ENCODE results near the gene TOMM5.

The TOMM5 gene

DNA sequence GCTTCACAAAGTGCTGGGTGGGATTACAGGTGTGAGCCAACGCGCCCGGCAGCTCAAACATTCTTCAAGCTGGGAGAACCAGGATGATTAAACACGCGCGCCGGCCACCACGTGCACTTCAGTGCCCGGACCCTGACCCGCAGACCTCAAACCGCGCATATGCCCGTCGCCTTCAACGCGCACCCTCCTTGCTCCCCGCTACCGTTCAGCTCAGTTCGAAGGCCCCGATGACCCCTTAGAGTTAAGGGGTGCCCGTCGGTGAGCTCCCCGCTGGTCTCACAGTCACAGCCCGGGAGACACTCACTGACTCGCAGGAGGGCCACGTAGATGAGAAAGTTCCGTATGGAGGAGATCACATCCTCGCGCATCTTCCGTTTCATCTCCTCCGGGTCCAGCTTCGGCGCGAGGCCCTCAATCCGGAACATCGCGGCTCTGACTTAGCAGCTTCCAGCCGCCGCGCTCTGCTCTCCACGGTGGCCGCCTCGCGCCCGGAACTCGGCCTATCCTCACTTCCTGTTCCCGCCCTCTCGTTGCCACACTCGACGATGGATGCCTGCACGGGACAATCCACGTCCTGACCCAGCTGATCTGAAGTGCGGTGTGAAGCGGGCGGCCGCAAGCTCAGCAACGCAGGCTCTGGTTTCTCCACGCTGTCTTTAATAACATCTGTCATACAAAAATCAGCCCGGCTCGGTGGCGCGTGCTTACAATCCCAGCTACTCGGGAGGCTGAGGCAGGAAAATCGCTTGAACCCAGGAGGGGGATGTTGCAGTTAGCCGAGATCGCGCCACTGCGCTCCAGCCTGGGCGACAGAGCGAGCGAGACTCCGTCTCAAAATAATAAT is at the start of gene TOMM5:
TSS of gene TOMM5 (minus strand) at position 490 of the 844 bp plus-strand sequence. CDS start at position 425, 65 bp downstream.
- FAIRE-seq, result no peak

DNA sequence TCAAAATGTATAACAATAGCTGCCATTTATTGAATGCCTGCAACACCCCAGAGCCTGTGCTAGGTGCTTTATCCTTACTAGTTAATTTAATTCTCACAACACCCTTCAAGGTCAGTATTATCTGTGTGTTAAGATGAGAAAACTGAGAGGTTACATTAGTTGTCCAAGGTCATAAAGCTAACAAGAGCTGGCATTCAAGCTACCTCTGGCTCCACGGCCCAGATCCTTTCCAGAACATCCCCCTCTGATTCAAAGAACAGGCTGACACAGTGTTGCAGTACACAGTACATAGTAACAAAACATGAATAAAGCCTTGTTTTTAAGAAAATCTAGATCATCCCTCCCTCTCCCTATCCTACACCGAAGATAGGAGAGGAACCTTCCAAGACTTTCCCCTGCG is 48.9 kb upstream of the TOMM5 start:
- FAIRE-seq, result no peak

DNA sequence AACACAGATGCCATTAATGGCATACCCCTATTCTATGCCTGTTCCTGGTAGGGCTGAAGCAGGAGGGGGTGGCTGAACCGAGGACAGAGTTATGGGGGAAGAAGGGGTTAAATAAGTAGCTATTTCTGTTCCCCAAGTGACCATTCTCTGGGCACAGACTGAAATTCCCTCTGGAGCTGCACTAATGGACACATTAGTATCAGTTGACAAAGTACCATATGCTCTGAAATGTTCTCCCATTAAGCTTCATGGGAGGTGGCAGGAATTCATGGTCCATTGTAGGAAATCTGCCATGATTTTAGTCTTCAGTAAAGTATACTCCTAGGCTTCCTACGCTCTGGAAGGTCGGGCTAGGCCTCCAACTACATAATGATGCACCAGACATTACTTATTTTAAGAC is 47.8 kb upstream of the TOMM5 start:
- FAIRE-seq, result no peak

DNA sequence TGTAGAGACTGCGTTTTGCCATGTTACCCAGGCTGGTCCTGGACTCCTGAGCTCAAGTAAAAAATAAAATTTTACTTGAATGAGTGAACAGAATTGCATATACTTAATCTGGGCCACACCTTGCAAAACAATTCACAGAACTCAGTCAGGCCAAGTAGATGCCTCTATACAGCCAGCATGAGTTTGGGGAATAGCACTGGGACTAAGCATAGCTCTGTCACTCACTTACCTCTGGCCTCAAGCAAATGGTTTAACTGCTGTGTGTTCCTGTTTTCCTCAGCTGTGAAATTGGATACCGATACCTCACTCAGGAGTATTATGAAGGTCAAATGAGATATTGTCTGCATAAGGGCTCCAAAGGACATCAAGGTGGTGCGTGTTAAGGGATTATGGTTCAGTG is 47.4 kb upstream of the TOMM5 start:
- FAIRE-seq, result no peak

DNA sequence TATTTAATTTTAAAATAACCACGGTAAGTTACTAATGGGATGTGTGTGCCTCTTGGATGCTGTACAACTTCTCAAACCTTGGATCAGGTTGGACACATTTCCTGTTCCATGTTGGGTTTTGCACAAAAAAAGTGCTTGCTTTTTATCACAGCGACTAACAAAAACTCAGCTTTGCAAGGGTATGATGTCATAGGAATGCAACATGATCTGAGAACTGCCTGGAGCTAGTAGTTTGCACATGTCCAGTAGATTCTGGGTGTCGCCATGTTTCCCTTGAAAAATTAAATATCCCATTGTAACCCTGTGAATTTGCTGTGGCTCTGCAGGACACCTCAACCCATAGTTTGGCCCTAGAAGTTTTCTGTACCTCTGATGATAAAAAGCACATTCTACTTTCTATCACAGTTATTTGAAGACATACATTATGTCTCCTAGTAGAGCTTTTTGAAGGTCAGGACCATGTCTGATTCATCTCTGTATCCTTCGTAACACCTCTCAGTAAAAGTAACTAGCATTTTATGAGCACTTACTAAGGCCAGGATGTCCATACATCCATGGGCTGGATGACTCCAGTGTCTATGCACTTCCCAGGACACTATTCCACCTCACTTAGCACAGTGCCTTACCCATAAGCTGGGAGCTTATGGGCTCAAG is 46.8 kb upstream of the TOMM5 start:
- FAIRE-seq, result no peak

DNA sequence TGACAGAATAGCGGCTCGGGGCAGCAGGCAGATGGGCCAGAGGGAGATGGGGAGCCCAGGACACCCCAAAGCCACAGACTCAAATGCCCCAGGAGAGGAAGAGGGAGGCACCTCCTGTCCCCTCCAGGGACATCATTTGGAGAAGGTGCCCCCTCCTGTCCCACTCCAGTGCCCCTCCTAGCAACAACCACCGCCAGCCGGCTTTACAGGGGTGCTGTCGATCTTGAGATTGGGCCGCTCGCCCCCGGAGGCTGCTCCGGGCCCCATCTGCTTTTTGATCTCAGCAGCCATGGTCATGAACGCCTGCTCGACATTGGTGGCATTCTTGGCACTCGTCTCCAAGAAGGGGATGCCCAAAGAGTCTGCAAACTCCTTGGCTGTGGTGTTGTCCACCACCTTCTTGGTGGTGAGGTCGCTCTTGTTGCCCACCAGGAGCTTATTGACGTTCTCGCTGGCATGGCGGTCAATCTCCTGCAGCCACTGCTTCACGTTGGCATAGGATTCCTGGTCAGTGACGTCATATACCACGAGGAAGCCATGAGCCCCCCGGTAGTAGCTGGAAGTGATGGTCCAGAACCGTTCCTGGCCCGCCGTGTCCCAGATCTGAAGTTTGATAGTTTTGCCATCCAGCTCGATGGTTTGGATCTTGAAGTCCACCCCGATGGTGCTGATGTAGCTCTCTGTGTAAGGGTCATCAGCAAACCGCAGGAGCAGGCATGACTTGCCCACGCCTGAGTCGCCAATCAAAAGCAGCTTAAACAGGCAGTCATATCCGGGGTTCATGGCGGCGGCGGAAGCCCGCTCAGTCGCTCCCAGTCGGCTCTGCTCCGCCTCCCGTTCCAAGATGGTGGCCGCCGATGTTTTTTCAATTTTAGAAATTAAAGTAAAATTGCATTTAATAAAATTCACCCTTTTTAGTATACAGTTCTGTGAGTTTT is 44.4 kb upstream of the TOMM5 start:
- FAIRE-seq, result no peak

DNA sequence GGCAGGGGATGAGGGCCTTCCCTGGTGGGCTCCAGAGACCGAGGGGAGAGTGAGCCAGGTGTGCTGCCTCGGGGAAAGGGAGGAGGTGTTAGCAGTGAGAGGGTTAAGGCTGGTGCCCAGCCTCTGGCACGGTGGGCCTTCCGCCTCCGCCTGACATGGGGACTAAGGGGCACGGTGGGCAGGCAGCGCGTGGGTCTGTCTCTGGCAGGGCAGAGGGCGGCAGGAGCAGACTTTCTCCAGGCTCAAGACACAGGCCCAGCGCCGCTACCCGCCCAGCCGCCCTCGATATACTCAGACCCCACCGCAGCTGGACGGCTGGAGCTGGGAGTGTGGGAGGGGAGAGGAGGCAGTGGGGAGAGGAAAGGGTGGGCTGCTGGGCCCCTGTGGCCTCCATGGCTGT is 43.4 kb upstream of the TOMM5 start:
- no peak for FAIRE-seq

DNA sequence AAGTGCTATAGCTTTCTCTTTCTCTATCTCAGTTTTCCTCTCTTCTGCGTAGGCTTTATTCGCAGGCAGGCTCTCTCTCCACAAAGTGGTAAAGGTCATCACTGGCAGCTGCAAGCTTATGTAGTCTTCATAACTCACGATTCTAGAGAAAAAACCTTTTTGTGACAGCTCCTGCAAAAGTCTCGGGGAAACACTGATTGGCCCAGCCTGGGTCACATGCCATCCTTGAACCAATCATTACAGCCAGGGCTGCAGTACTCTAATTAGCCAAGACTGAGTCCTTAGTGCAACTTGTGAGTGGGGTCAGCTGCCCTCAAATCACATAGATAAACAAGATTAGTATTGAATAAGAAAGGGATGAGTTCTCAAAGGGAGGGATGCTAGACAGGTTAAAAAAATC is 40.1 kb upstream of the TOMM5 start:
- no peak for FAIRE-seq

DNA sequence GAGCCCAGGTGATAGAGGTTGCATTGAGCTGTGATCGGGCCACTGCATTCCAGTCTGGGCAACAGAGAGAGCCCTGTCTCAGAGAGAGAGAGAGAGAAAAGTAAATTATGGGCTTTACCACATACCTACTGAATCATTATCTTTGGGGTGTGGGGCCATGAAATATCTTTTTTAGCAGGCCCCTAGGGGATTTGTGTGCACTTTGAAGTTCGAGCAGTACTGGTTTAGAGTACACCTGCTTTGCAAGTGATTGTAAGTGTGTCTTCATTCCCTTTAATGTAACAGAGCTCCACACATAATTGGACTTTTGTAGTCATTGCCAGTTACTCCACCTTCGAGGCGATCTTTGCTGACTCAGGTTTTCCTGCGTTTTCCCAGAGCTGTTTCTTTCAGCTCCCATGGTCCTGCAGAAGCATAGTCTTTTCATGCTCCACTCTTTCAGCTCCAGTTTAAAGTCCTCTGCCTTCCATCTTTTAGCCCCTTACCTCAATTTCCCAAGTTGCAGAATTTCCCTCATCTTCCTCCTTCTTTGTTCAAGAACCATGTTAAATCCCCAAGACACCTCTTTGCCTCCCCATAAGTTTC is 34.4 kb upstream of the TOMM5 start:
- no peak for FAIRE-seq

DNA sequence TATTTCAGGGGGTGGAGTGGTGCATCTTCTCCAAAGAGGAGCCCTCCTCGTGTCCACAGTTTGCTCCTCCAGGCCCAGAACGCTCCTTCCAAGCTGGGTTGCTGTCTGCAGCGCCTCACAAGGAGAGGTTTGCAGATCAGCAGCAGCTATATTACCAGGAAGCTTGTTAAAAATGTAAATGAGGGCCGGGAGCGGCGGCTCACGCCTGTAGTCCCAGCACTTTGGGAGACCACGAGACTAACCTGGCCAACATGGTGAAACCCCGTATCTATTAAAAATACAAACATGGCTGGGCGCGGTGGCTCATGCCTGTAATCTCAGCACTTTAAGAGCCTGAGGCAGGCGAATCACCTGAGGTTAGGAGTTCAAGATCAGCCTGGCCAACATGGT is 33.4 kb upstream of the TOMM5 start:
- no peak for FAIRE-seq

DNA sequence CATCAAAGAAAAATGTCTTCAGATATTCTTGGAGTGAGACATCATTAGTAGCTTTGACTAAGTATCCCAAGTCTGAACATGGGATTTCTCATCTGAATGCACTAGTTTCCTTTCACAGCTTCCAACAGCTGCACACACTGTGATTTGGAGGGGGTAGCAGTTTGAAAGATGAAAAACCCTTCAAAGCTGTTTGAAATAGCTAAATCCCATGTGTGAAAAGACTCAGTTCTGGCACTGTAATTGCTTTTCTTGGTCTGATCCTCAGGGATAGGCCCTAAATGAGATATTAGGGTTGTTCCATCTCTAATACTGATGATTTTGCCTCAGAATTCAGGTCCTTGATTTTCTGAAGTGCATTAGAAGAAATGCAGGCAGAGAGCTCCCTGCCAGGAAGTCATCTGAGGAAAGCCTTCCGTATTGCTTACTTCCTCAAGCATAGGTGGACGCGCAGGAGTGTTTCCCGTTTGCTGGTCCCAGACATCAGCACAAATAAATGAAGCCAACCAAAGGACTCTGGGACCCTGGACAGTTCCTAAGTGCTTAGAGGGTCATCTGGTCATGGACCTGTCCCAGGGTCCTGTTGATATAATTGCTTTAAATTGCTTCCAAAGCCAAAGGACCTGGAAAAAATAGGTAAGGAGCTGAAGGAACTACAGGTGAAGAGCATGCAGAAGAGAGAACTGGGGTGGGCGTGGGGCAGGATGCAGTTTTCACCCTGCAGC is 32.8 kb upstream of the TOMM5 start:
- no peak for FAIRE-seq

DNA sequence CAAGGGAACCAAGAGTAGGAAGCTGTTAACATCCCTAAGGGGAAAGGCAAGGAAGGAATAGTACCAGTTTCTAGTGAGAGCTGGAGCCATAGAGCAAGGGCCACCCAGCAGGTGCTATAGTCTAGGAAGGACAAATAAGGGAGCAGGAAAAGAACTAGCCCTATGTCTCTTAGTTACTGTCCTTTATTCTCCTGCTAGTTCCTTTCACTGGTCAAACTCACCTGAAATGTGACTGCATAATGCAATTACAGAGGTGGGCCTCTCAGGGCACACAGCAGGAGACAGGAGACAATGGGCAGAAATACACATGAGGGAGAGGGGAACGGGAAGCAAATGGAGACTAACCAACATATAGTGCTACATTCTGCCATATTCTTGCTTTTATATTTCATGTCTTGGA is 31.7 kb upstream of the TOMM5 start:
- no peak for FAIRE-seq

DNA sequence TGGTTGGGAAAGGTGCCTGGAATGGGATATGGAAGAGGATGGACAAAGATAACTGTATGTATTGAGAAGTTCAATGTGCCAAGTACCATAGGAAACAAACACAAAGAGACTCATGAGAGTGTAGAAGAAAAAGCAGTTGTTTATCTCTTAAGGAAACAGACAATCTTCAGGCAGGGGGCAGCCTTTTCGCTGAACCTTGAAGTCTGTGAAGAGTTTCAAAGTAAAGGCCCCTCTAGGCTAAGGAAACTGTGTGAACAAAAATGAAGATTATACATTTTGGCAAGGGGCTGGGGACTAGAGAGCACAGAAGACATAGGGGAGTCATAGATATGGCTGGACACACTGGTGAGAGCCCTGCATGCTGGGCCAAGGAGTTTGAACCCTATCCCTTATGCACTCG is 30.9 kb upstream of the TOMM5 start:
- no peak for FAIRE-seq

DNA sequence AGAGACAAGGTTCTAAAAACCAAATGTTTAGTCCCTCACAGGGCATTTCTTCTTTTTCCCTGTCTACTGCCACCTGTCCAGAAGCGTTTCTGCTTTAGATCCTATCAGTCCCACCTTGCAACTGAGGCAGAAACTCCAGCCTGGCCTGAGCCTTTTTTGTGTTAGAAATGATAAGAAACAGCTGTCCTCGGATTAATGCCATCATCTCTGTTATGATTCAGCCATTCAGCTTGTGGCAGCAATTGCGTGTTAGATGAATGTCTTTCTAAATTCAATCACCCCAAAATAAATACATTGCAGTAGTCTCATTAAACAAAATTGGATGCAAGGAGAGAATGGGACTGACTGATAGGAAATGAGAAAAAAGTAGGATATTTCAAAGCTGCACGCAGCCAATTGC is 30.1 kb upstream of the TOMM5 start:
- no peak for FAIRE-seq

DNA sequence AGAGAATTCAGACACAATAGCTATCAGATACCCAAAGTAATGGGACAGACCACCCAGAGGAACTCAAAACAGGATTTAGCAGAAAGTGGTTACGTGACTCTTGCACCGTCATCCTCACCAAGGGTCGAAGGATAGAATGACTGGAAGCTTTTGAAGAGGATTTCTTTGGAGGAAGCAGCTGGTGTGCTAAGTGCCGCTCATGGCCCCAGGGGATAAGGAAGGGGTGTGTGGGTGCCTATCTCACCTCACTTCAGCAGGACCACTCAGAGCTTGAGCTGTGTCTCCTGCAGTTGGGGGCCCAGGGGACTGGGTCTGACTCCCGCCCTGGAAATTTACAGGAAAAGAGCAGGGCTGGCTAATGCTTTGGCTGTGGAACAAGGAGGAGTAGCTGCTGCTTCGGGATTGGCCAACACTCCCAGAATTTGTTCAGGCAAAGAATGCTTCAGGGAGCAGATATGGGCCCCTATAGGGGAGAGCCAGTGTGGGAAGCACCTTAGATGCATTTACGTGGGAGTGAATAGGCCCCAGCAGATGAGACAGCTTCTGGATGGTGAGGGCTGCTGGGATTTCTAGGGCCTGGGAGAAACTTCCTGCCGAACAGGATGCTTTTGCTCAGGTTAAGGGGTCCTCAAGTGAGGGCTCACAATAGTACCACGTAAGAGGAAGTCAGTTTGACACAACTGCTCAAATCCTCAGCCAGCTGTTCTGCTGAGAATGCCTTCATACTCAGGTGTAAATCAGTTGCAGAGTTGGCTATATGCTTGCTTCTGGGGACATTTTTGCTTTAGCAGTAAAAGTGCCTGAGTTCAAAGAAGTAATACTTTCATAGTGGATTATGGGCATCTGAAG is 29.1 kb upstream of the TOMM5 start:
- no peak for FAIRE-seq

DNA sequence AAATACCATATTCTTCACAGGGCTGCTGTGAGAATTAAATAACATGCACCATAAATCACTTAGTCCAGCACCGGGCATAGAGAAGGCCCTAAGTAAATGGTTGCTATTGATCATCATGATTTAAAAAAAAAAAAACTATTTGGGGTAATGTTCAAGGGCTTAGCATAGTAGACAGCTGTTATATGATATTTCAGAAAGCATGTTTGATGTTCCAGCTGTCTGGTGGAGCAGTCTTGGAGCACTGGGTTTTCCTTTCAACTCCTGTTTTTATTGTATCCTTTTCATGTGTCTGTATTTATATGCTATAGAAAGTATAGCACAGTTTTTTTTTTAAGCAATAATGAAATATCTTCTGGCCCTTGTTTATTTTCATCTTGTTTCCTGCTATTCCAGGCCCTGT is 28.0 kb upstream of the TOMM5 start:
- no peak for FAIRE-seq

DNA sequence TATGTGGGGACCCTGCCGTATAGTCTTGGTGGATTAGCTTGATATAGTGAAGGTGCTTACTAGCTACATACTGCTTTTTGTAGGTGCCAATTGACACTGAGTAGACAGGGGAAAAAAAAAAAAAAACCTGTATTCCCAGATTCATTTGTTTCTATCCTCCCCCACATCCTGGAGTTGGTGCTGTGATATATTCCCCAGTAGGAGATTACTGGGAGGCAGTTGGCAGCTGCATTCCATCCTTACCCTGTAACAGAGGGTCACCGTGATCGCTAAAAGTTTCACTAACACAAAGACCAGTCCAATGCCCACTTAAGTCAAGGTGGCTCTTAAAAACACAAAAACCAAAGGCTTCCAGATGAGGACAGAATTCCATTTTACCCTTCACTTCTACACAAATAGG is 27.4 kb upstream of the TOMM5 start:
- FAIRE-seq, result no peak

DNA sequence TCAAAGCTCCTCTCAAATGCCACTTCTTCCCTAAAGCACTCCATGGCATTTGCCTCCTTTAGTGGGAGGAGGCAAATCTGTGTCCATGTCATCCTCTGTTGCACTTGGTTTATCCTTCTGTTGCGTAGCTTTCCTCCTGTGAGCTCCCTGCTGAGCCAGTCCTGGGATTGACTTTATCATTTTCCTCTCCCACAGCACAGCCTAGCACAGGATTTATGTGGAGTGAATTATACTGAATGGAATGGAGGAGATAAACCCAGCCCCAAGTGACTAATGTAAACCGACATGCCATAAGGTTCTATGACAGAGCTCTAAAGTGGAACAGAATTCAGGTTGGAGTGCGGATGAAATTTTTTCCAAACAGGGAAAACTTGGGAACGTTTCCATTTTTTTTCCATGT is 26.4 kb upstream of the TOMM5 start:
- no peak for FAIRE-seq

DNA sequence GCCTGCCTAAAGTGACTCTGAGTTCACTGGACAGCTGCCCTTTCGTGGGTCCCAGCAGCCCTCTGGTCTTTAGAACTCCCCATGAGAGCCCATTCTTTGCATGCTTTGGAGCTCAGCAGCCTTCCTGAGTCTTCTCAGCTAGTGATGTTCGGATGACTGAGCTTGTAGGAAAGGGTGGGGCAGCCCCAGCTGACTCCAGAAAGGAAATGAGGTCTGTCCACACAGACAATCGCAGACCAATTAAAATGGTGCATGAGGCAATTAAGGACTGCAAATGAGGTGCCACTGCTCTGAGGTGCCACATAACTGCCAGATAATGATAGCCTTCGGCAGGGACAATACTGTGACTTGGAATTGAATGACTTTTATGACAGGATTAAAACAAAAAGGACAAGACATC is 25.4 kb upstream of the TOMM5 start:
- no peak for FAIRE-seq

DNA sequence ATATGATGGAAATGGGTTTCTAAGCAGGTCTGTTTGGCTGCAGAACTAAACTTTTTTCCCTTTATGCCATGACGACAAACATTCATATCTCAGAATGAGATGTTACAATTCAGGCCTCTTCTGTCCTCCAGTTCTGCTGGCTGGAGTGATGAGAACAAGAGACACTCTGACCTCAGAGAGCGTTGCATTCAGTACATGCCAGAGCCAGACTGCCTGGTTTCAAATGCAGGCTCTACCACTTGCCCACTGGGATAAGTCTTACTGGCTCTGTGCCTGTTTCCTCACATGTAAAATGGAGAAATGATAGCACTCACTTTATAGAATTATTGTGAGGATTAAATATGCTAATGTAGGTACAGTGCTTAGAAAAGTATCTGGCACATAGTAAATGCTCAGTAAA is 24.8 kb upstream of the TOMM5 start:
- FAIRE-seq, result no peak

DNA sequence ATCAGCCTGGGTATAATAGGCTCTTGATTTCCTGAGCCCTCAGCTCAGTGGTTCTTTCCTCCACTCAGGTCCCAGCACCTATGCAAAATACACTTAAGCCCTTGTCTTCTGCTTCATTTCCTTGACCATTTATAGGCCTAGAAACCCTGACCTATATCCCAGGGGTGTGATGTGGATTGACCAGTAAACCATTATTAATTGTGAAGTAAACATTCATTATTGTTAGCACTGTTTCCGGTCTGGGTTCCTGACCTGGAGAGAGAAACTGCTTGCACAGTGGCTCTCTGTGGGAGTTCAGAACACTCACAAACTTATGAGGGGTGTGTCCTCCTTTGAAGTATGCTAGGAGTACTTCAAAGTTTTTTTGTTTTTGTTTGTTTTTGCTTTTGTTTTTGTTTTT is 19.6 kb upstream of the TOMM5 start:
- FAIRE-seq, result no peak

DNA sequence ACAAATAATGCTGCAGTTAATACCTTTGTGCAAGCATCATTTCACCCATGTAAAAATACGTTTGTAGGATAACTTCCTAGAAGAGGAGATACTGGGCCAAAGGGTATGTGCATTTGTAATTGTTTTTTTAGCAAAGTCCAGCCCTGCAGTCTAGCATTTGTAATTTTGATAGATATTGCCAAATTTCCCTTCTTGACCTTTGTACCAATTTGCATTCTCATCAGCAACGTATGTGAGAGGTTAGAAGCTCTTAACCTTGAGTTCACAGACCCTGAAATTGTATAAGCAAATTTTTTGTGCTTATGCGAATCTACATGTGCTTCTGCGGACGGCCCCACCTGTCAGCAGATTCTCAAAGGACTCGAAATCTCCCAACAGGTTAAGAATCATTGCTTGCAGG is 18.6 kb upstream of the TOMM5 start:
- no peak for FAIRE-seq
